GM19395 (cell line): ENCODE results near the gene FCAMR.

Experiments
- ATAC-seq: cut with Tn5 transposase; IDR thresholded peaks from one replicate; pipeline ENCODE4 v1.9.1; 2021; ENCODE audit warnings: mild to moderate bottlenecking, moderate library complexity; ENCODE audit not compliant: unreplicated experiment

FCAMR gene

DNA sequence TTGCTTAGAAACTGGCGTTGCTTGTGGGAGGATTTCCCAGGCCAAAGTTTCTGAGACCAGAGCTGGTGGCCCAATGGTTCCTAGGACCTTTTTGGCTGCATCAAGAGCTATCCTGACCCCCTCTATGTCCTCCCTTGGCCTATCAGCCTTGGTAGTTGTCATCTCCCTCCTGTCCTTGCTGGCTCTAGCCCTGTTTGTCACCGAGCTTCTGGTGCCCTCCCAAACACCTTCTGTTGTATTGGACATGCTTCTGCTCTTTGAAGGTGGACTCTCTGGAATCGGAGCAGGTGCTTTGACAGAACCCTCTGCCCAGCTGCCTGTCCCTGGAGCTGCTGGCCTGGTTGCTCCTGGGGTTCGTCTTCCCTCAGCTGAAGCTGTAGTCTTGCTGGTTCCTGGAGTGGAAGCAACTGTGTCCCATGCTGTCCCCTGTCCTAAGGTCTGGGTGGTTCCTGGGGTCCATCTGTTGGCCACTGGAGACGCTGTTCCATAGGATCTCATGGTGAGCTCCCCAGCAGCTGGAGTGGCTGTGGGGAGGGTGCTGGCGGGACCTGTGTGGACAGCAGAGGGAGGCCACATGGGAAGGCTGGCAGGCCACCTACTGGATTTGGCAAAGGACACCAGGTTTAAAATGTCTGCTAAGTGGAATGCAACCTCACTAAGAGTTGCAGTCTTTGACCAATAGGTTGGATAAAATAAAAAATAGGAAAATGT lies 9.4 kb downstream of the FCAMR start:
- no peak for ATAC-seq

DNA sequence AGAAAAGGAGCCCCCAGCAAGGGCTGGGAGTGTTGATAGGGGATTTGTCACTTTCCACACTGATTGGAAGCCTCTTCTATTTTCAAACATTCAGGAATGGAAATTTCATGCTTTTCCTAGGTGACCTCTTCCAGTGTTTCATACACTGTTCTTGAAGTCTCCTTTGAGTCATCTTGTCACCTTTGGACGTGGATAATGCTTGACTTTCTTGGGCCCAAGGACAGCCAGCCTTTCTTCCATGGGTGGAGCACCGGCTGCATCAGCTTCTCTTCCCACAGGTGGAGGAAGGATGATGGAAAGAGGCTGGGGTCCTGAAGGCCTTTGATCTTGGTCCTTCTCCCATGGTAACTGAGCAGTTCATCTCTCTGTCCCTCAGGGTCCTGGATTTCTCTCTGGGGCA lies 12.1 kb downstream of the FCAMR start:
- ATAC-seq: no peak

DNA sequence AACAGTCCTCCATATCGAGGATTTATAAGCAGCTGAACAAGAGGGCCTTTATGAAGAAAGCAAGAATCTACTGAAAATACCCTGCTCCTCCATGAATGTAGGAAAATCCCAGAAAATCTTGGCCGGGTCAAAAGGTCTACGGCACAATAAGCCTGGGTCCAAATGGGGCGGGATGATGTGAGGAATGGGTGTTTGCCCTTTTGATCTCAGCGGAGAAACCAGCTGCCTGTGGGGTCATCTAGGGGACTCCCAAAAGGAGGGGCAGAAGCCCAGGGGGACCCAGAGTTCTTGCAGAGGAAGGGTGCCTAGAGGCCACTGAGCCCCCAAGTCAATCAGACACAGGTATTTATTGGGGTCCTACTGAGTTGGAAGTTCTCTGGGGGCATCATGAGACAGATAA lies 12.6 kb downstream of the FCAMR start:
- ATAC-seq: no peak

DNA sequence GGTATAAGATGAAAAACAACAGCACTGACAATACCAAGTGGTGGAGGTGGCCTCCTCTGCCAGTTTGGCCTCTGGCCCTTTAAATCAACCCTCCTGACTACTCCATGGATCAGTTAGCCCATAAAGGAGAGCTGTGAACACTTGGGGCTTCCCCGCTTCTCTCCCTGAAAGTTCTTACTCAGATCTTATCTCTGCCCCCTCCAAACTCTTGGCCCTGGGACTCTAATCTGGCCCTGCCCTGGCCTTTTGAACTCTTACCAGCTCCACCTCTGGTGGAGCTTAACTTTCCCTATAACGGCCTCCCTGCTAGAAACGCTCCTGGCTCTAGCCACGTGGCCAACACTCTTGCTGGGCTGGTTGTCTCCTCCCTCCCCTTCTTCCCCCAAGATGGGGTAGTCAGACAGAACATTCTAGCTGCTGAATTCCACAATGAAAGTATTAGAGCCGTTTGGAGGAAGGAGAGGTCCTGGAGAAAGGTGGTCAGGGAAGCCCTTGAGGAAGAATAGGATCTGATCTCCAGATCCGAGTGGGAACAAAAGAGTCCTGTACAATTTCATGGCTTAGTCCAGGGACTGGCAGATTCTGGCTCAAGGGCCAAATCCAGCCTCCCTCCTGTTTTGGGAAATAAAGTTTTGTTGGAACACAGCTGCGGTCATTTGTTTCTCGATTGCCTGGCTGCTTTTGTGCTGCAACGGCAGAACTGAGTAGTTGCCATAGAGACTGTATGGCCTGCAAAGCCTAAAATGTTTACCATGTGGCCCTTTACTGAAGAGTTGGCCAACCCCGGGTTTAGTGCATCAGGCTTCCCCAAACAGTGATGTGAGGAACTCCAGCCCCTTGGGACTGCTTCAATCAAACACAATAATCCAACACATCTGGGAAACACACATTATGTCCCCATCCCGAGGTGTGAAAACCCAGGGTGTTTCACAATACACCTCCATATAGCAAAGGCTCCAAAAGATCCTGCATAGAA lies 14.5 kb downstream of the FCAMR start:
- peak; percentile 51 for ATAC-seq

DNA sequence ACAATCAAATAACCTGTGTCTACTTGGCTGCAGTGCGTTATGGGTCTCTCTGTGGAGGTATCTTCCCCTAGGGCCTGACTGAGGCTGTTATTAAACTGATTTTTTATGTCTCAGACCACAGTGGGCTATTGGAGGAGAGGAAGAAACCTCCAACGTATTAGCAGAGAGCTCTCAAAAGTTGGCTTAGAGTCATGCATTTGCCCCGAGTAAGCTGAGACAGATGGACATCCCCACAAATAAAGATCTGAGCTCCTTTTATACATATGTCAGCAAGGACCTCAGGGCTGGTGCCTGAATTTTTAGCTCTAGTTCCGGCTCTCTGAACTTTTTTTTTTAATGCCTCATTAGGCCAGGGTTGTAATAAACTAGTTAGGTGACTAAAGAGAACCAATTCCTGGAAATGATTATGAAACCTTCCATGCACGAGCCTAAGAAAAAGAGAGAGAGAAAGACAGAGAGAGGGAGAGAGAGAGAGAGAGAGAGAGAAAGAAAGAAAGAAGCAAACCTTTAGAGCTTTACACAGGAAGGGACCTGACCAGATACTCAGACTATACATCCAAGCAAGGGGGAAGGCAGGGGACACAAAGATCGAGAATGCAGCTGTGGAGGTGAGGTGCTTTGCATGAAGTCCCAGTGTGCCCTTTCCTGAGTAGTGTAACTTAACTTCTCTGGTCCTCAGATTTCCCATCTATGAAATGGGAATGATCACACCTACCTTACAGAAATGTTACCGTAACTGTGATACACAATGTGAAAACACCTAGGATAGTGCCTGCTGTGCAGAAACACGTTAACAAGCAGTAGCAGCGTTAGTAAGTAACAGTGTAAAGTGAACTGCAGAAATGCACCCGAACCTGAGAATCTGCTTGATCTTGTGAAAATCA lies 15.6 kb downstream of the FCAMR start:
- no peak for ATAC-seq

DNA sequence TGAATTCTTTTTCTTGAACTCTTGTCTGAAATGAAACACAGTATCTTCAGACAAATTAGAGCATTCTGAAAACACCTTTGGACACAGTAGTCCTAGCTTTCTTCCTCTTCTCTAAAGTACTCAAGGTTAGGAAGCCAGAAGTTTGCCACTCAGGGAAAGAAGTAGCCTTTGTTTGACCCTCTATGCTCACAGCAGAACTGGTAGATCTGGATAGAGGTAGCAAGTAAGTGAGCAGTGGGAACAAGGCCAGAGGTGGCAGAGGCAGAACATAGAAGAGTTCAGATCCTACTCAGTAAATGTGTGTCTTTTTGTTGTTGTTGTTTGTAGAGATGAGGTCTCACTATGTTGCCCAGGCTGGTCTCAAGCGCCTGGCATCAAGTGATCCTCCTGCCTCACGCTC lies 16.6 kb downstream of the FCAMR start:
- no peak for ATAC-seq

DNA sequence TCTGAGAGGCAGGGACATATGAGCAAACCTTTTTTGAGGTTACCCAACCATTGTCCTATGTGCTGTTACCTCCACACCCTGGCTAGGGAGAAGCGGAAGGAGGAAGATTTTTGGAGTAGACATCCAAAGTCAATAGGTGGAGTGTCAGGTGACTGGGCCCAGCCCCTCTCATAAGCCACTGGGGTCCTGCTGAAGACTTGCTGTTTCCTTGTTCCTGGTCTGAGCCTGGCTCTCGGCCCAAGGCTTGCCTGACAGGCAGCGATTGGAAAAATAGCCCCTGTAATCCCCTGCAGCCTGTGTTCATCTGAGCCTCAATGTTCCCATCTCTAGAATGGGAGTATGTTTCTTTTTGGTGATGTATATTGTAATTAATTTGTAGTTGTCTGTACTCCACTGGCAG lies 17.1 kb downstream of the FCAMR start:
- ATAC-seq: no peak

DNA sequence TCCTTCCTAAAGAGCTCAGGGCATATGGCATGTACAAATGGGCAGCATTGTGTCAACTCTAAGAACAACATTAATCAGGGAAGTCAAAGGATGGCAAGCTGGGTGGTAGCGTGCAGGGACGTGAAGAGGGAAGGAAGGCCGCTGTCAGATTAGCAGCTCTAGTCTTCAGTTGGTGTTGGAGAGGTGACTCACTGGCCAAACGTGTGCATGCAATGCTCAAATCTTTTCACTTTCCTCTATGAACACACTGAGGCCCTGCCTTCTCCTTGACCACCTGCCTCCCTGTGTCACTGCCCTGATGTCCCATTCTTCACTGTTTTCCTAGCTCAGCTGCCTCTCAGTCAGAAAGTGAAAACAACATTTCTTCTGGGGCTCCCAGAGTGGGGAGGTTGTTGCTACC lies 18.1 kb downstream of the FCAMR start:
- no peak for ATAC-seq

DNA sequence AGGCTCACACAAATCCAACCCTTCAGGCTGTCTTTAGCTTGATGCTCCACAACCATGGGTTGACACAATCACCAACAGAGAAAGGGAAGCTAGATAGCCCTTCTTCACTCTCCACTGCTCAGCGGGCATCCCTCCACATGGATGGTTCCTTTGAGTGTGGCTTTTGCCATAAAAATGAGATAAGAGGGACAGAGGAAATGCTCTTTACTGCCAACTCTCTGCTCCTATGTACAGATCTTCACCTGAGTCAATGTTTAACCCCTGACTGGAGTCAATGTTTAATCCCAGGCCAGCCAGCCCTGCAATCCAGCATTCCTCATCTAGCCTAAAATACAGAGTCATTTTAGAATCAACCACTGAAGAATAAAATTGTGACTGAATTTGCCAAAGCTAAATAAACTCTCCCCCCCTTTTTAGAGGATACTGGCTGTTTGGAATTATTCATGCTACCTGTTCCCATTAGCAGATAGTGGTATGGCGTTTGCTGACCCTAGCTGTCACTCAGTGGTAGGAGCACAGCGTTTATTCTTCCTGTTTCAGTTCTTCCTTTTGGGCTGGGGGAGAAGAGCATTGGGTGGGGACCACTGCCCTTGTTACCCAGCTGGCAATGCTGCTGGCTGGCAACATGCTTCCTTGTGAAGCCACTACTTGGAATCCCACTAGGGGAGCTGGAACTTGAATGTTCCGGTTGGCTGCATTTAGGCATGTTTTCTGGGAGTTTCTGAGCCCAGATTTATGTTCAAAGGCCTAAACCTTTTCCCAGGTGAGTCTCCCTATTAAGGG lies 18.8 kb downstream of the FCAMR start:
- ATAC-seq: peak; percentile 44

DNA sequence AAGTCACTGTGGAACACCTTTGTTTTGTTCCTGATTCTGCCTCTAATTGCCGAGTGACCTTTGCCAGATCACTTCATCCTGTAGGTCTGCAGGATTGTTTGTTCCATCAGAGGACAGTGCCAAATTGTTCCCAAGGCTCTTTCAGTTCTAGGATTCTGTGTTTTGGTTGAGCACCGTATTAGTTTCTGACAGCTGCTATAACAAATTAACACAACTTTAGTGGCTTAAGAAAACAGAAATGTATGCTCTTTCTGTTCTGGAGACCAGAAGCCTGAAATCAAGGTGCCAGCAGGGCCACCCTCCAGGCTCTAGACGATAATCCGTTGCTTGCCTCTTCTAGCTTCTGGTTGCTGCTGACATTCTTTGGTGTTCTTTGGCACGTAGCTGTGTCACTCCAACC lies 20.6 kb downstream of the FCAMR start:
- no peak for ATAC-seq

DNA sequence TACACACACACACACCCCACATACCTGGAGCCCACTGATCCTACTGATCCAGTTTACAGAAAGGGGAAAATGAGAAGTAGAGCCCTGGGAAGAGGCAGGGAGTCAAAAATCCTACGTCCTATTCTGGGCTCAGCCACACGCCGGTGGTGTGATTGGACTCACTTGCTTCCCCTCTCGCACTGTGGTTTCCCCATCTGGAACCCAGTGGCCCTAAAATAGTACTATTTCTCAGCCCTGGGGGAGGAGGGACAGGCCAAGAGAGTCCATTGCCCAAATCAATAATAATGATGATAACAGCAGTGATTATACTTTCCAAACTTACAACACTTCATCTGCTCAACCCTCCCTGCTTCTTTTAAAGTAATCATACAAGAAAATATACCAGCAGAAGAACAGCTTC lies 21.1 kb downstream of the FCAMR start:
- ATAC-seq: no peak

DNA sequence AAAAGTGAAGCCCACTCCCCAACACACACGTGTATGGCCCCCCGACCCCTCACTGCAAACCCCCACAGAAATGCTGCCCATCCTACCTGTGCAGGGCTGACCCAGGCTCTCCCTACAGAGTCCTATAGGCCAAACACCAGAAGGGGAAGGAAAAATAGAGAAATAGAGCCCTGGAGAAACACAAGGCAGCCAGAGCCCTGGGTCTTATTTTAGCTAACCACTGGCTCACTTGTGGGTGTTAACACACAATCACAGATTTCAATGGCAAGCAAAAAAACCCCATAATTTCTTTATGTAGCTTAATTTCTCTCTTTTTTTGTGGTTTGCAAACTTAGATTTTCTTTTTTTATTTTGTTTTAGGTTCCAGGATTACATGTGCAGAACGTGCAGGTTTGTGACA lies 23.0 kb downstream of the FCAMR start:
- ATAC-seq: no peak

DNA sequence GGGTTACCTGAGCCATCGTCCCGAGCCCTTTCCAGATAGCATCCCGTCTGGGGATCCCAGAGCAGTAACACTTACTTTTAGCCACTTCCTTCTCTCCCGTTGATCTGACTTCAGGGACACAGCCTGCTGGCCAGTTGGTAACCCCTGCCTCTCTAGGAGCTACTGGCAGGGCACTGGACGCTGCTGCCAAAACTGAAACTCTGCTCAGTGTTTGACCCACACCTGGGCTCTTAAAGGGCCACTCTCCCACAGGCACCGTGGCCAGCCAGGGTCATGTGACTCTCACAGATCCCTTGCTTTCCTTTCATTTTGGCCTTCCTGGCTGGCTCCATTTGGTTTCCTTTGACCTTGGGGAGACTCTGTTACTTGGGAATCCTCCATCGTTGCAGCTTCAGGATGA lies 24.0 kb downstream of the FCAMR start, which contains the start of gene PIGR:
Gene PIGR (minus strand): TSS at position 206 of the 400 bp plus-strand sequence. CDS start 5,935 bp downstream, outside the sequence.
- no peak for ATAC-seq

DNA sequence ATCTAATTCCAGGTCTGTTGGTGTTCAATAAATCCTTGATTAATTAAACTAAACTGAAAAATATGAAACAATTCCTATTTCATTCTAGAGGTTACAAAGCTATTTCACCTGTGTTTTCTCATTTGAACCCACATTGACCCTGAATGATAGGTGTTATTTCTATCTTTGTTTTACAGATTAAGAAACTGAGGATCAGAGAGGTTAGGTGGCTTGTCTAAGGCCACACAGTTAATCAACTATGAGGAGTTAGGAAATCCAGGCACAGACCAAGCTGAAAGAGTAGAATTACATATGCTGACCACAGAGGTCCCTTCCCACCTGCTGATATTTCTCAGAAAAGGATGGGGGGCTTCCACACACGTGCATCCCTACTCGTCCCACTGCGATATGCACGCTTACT lies 24.5 kb downstream of the FCAMR start:
- no peak for ATAC-seq

DNA sequence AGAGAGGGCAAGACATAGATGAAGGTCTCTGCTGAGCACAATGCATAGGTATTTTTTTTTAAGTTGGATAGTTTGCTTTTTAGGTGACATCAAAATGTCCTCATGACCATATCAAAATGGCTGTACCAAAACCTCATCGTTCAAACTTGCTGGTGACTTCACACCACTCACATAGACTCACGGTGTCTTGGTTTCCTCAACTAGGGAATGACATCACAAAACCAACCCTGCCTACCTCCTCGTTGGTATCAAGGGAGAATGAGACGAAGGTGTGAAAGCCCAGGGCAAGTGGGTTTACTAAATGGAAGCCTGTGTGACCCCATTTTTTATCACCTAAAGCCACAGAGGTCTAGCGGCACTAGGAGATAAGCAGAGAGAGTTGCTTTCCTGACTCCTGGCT lies 25.6 kb downstream of the FCAMR start:
- no peak for ATAC-seq

DNA sequence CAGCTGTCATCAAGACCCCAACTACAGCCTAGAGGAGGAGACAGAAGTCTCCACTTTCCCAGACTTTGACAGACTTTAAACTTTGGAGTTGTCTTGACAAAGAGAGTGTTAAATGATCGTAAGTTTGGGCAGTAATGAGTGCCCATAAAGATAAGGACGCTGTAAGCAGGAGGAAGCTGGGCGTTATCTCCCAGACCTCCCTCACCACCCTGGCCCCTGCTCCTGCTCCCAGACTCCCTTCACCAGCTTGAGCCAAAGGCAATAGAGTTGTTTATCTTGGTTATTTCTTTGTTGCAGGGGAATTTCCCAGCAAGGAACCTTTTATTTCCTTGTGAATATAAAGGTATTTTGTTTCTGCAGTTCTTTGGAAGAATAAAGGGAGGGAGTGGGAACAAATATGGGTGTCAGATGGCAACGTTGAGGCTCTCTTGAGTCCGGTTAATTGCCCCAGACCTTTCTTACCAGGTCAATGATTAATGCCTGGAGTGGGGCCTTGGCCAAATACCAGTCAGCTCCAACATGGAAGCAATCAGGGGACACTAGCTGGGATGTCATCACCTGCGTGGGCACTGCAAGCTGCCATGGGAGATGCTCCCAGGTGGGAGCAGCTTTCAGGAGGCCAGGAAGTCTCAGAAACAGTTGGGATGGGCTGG lies 28.4 kb downstream of the FCAMR start:
- ATAC-seq: no peak

DNA sequence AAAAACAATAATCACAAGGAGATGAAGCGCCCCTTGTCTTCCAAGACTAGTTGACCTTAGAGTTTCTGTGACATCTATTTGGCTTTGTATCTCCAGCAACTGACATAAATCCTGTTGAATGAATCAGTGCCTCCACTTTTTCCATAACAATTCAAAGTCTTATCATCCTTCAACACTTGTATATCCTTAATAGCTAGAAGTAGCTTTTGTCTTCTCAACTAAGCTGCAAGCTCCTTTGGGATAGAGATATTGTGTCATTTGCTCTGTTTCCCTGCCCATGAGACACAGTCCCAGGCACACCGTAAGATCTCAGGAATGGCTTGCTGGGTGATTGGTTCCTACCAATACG lies 29.7 kb downstream of the FCAMR start:
- no peak for ATAC-seq

DNA sequence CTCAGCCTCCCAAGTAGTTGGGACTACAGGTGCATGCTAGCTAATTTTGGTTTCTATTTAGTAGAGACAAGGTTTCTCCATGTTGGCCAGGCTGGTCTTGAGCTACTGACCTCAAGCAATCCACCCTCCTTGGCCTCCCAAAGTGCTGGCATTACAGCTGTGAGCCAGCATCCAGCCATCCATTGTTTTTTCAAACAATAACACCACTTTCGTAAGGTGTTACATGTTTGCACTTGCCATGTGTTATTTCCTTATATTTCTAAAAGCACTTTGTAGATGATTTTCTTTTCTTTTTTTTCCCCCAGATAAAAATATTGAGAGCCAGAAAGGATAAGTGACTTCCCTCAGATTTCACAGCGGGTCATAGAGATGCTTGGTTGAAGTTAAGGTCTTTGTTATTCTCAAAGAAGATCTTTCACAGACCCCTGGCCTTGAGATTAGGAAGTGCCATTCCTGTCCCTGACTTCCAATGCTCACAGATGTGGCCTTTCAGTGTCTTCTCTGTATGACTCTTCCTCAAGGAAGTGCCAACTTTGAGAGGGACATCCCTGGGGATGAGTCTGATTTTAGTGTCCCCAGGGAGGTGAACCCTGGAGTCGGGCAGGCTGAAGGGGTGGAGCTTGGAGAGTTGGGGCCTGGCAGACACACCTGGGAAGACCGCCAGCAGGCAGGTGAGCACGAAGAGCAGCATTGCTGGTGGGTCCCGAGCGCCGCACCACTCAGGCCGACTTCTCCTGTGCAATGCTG lies 30.2 kb downstream of the FCAMR start:
- no peak for ATAC-seq

DNA sequence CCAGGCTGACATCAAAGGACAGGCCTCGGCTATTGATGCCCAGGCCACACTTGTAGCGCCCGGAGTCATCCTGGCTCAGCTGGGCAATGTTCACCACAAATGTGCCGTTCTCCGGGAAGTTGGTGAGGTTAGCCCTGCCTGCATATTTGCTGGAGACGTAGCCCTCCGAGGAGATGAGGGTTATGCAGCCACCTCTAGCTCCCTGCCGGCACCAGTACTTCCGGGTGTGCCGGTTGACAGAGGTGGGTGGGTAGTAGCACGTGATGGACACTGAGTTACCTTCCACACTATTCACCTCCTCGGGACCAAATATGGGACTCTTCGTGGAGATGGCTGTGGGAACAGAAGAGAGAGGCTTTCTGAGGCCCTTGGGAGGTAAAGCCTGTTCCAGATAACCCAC lies 31.1 kb downstream of the FCAMR start:
- no peak for ATAC-seq
